Mesenteric fat pad (tissue), 1 donor: Measurements from ENCODE around the gene TCF12. TPM values are rescaled to one million over a fixed set of nuclear protein-coding genes. Genes with fewer than 3 reads are reported as not detected.
"Not testable (repeated sequence)": the region's sequence is repeated elsewhere in the genome, so short reads cannot be mapped to it uniquely, and the experiment has no call there.

Experiments
- DNase-seq: peaks from one replicate; pipeline ENCODE4 v3.0.0-alpha.2; 2020; ENCODE audit warnings: low spot score
- total RNA-seq: library from RNA; stranded (reverse); fragmentation: NEBNext Ultra II Directional; extraction: Animal tissue kit (Norgen Biotek cat#: 25700); gene quantifications from one replicate; pipeline ENCODE4 v1.2.1, GENCODE V29; 2021
- donor health status: DM: yes; HTN: yes; CAD: no.

The TCF12 gene
- total RNA-seq, 1 donor from 2014 or later, result 103 TPM

DNA sequence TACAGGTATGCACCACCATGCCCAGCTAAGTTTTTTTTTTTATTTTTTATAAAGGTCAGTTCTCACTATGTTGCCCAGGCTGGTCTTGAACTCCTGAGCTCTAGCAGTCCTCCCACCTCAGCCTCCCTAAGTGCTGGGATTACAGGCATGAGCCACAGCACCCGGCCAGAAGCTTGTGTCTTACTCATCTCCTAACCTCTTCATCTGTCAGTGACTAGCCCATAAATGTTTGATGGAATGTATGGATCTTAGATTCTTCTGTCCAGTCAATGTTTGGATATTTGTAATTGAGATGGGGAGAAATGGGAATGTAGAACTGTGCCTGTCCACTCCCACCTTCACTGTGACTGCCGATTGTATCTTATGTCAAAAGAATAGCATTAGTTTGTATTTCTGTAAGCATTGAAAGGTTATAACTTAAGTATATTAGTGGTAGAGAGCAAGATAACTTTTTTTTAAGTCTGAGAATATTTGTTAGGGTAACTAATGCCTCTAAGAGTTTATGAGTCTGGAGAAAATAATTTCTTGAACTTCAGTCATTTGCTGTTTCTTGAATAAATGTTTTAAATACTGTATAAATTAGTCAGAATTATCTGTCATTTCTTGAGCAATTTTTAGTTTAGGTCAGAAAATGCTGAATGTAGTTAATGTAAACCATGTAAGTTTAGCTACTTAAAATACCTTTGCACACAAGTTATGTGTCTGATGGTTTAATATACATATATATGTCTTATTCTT is 242.5 kb downstream of the TCF12 start:
- no peak for DNase-seq

DNA sequence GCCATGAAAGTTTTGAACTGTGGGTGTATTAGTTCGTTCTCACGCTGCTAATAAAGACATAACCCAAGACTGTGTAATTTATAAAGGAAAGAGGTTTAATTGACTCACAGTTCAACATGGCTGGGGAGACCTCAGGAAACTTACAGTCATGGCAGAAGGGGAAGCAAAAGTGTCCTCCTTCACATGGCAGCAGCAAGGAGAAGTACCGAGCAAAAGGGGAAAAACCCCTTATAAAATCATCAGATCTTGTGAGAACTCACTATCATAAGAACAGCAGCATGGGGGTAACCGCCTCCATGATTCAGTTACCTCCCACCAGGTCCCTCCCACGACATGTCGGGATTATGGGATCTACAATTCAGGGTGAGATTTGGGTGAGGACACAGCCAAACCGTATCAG is 245.8 kb downstream of the TCF12 start:
- DNase-seq, result not testable (repeated sequence)

DNA sequence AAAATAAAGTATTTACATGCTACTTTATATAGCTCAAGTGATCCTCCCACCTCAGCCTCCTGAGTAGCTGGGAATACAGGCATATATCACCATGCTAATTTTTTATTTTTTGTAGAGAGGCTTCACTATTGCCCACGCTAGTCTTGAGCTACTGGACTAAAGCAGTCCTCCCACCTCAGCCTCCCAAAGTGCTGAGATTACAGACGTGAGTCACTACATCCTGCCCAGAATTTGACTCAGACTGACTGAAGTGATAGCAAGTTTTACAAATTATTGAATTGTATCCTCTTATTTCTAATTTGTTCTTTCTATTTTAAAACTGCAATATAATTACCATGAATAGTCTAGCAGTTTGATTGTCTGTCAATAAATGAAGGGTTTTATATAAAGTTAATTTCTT is 247.5 kb downstream of the TCF12 start:
- no peak for DNase-seq

DNA sequence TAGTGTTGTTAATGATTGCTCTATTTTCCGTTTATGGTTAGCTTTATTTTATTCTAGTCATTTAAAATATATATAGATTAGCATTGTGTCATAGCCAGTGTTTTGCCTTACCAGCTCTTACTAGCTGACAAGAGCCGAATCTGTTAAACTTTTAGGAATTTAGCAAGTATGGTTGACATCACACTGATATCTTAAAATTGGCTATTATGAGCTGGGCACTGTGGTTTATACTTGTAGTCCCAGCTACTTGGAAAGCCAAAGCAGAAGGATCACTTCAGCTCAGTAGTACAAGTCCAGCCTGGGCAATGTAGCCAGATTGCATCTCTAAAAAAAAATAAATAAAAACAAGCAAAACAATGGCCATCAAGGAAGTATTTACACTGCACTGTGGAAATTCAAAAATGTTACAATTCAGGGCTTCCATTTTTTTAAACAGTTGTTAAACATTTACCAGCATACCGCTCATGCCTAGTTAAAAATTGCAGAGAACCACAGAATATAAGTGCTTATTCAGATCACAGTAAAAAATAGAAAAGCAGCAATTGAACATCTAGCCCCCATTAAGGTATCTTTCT is 249.5 kb downstream of the TCF12 start:
- no peak for DNase-seq

DNA sequence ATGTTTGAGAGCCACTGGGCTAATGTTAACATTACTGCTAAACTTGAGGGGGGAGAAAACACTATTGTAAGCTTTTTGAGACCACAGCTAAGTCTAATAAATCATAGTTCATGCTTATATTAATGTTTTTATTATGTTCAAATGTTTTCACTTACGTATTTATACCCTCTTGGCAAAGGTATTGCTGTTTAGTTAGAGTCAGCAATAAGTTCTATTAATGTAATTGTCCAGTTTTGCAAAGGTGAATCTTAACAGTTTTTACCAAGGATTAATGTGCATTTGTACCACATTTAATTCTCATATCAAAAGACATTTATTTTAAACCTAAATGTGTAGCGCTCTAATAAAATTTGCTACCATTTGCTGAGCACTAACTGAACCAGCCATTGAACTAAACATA is 251.2 kb downstream of the TCF12 start:
- DNase-seq, result no peak

DNA sequence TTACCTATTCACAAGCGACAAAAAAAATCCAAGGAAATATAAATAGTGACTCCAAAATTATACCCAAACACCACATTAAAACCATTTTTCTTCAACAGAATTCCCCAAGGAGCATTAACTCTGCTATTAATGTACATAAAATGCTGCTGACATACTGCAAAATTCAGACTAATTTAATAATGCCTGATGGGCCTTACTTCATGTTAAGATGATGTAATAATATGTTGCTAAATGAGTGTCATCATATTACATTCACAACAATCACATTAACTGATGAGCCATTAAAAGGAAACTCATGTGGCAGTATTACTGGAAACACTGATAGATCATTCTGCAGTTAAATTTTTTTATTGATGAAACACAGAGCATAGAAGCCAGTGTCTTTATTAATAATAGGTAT is 253.0 kb downstream of the TCF12 start:
- DNase-seq, result no peak

DNA sequence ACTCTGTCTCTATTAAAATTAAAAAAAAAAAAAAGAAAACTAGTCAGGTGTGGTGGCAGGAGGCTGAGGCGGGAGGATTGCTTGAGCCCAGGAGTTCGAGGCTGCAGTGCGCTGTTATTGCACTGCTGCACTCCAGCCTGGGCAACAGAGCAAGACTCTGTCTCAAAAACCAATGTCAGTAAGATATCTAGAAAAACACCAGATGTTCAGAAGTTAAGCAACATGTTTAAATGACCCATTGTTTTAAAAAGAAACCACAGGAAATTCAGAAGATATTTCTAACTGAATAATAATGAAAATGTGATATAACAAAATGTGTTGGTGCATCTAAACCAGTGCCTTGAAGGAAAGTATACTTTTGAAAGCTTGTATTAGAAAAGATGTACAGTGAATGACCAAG is 254.5 kb downstream of the TCF12 start:
- DNase-seq, result no peak

DNA sequence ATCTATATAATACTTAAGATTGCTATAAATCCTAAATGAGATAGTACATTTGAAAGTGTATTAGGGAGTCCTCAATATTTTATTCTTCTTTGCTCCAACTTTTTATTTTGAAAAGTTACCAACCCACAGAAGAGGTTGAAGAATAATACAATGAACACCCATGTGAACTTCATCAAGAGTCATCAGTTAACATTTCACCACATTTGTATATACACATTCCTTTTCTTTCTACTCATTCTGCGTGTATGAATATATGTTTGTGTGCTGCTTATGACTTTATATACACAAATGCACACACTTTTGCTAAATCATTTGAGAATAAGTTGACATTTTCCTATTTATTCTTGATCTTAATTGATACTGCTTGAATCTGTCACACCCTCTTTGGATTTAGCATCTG is 264.6 kb downstream of the TCF12 start:
- DNase-seq, result no peak

DNA sequence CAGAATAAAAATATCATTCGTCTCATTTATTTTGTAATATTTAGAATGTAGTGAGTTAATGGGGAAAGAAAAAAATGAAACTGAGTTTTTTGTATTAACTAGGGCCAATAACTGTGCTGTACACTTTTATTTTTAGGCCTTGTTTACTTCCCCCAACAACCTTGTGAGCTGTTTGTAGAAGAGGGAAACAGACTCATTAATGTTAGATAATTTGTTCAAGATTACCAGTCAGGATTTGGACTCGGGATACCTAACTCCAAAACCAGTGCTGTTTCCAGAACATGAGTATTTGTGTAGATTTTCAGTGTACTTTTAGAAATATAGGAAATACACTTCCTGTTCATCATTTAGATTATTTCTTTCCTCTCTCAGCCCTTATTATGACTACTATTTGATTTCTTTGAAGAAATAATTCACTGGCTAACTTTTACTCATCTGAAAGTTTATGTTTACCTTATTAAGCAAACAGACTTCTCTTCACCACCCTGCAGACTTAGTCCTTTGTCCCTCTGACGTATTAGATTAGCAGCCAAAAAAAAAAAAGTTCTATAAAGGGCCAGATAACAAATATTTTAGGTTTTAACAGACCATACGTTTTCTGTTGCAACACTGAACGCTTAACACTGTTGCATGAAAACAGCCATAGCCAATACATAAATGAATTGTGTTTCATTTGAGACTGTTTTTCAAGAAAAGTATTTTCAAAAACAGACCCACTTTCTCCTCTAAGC is 265.3 kb downstream of the TCF12 start:
- no peak for DNase-seq

DNA sequence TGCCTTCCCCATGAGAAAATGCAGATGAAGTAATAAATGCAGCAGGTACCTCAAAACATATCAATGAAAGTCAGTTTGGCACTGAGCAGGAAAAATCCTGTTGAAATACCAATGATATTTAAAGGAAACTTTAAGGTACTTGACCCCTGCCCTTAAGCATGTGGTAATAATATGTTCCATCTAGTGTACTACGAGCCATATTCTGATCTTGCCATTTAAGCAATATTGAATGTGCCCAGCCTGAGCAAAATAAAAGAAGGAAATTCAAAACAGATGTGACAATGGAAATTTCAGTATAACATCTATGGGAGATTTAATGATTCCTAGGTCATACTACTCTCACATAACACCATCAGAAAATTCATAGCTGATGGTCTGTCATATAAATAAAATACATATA is 266.1 kb downstream of the TCF12 start:
- DNase-seq, result no peak

DNA sequence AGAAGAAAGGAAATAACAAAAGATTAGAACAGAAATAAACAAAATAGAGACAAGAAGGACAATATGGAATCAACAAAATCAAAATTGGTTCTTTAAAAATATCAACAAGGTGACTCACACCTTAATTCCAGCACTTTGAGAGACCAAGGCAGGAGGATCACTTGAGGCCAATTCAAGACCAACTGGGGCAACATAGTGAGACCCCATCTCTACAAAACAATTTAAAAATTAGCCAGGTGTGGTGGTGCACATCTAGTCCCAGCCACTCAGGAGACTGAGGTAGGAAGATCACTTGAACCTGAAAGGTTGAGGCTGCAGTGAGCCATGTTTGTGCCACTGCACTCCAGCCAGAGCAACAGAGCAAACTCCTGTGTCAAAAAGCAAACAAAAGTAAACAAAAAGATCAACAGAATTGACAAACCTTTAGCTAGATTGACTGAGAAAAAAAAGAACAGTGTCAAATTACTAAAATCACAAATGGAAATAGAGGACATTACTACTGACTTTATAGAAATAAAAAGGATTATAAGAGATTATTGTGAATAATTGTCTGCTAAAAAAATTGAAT is 267.1 kb downstream of the TCF12 start:
- DNase-seq, result no peak

DNA sequence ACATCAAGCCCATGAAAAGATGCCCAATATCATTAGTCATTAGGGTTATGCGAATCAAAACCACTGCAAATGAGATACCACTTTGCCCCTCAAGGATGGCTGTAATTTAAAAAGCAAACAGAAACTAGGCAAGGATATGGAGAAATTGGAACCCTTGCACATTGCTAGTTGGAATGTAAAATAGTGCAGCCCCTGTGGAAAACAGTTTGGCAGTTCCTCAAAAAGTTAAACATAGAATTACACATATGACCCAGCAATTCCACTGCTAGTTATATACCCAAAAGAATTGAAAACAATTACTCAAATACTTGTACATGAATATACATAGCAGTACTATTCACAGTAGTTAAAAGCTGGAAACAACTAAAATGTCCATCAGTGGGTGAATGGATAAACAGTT is 271.0 kb downstream of the TCF12 start:
- DNase-seq, result no peak

DNA sequence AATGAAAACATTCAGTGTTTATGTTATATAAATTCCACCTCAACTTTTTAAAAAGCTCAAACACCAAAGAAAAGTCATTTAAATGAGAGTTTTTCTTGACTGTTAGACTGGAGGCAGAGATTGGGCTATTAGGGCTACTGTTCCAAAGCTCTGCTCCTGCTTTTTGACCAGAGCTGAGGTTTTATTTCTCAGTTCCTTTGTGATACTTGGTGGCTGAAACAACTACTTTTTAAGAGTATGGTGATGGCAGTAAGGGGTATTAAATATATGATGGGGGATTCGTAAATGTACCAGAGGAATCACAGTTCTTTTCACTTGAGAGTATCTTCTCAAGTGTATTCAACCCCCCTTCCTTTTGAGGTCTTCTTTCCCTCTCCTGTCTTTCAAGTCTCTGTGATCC is 271.8 kb downstream of the TCF12 start:
- no peak for DNase-seq

DNA sequence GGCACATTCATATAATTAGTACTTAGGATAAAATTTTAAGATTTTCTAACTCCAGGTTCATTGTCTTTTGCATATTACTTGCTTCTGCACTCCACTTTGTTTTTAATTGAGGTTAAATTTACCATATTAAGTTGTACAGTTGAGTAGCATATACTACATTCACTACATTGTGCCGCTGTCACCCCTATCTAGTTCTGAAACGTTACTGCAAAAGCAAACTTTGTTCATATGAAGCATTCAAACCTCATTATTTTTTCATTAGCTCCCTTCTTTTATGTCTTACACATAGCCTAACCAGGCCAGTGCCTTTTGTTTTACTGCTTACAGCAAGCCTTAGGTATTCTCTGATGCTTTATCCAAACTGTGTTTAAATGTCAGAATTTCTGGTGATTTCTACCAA is 274.7 kb downstream of the TCF12 start:
- DNase-seq, result no peak

DNA sequence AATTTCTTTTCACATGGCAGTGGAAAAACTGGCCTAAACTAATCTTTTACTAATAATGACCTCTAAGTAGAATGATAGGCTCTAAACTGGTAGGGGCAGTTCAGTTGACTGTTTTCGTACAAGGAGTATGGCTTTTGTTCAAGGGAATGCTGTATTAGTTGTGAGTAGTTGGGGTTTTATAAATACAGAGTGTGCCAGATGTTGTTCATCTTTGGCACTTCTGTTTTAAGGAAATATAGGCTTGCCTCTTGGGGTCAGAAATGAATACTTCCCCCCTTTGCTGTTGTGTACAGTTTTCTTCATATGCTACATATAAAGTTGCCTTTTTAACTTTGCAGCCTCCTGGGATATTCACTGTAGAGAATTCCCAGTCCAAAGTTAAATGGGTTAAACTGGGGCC is 276.9 kb downstream of the TCF12 start:
- no peak for DNase-seq

DNA sequence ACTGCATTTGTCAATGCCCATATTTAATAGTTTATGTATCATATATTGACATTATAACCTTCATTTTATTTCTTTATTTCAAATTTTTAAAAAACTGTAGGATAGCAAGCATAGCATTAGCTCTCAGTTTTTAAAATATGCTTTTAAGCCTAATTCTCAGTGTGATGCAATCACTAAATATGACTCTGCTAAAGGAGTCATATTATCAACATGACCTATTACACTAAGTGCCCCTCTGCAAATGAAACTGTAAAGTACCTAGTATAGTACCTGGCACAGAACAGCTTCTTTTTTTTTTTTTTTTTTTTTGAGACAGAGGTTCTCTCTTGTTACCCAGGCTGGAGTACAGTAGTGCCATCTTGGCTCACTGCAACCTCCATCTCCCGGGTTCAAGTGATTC is 278.4 kb downstream of the TCF12 start:
- DNase-seq, result no peak

DNA sequence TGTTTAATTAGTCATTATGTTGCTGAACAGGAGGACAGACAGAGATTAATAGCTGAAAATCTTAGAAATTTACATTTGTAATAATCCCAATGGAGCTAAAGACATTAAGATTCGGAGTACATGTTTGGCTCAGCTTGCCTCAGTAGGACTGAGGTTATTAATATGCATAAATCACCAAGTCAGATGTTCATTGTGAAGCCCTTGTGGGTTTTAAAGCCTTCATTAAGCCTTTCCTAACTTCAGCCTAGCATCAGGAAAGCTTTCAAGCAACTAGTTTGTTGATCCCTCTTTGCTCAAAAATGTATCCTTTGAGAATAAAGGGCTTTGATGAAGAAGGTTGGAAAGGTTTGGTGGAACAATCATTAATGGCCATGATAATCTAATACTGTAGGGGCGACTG is 279.7 kb downstream of the TCF12 start:
- no peak for DNase-seq

DNA sequence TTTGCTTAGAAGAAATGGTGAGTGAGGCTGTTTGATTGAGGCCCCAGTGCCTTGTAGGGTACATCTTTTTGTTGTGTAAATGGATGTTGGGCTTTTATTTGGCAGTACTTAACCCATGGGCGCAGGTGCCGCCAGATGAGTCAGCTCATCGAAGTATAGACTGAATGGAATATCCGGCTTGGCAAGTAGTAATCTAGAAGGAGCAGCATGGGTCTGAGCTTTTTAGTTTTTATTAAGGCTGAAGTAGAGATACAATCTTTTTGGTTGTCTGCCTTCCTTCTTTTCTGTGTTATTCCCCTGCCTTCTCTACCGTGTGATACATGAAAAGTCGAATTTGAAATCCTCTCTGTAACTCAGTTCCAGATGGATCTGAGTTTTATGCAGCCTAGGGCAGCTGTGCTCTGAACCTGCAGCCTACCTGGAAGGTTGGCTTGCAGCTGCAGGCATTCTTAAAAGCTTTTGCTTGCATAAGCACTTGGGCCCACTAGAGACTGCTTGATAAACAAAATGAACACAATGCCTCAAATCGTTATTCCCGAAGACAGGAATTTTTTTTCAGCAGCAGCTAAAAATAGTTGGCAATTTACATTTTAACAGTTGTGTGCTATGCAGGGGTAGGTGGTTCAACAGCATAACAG is 280.3 kb downstream of the TCF12 start:
- no peak for DNase-seq

DNA sequence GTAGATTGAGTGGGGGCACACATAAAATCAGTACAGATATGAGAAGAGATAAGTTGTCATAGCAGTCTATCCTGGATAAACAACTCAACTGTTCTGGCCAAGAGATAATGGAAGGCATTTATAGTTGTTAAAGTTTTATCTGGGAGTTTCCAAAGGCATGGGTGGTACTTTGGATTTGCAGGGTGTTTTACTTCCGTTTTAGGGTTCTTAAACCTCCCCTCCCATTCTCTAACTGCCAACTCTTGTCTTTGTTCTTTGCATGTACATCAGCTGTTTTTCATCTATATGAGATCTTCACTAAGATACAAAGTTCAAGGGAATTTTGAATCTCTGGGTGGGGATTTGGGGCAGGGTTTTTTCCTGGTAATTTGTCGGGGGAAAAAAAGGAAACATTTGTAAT is 283.1 kb downstream of the TCF12 start:
- no peak for DNase-seq

DNA sequence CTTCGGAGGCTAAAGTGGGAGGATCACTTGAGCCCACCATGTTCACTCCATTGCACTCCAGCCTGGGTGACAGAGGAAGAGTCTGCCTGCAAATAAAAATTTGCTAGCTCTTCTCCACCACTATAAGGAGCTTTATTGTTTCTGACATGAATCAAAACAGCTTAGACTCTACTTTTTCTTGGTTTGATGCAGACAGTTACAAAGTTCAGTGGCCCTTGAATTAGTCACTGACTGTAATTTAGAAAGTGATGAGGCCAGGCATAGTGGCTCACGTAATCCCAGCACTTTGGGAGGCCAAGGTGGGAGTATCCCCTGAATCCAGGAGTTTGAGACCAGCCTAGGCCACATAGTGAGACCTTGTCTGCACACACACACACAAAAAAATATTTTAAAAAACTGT is 285.5 kb downstream of the TCF12 start:
- DNase-seq, result no peak

DNA sequence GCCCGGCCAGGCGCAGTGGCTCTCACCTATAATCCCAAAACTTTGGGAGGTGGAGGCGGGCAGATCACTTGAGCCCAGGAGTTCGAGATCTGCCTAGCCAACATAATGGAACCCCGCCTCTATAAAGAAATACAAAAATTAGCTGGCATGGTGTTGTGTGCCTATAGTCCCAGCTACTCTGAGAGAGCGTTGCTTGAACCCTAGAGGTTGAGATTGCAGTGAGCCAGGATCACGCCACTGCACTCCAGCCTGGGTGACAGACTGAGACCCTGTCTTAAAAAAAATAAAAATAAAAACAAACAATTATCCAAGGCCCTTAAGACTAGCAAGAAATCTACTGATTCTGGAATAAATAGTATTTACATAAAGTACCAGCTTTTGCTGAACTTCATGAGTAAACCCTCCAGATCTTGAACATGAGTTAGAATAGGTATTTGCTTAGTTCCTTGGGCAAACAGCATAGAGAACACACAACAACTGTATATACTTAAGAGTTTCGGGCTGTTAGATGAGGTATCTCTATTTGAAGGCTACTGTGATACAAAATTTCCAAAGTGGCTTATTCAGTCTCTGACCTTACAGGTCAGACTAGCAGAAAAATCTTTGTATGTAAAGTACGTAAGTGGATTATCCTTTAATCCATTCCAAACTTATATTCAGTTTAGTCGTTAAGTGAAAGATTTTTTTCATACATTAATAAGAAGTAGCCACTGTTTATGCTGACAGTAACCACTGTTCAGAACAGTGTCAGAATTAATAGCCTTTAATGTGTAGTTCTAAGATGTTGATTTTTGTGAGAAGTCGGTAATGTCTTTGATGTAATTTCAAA is 286.8 kb downstream of the TCF12 start:
- DNase-seq, result no peak
